ENCODE data around the gene IFT172.

- TF ChIP-seq CTCF (IDR thresholded peaks at IDR 0.05; ENCODE audit: insufficient read depth, low read length, poor library complexity, severe bottlenecking), result no peak
- no peak for TF ChIP-seq EZH2phosphoT487 (conservative IDR thresholded peaks at IDR 0.05; ENCODE audit: low read length)
Measured at GRCh38 chr2:27431395-27431794, 58.1 kb downstream of the IFT172 start.

Measured in SU-DHL-6 (cell line).